Gastrocnemius medialis (tissue), 4 donors: ENCODE measurements around the gene RHOU.

Source experiments
- CTCF ChIP-seq, 5 experiments: fragments of 450-650 bp in 3 of 5; fragments of 200-600 bp in 2 of 5; sonication (generic) in 2 of 5; IDR thresholded peaks in 4 of 5; conservative IDR thresholded peaks in 1 of 5; 1 replicate in 4 of 5; 2 replicates in 1 of 5; pipeline ENCODE4 v1.5.1; 2016 to 2019; ENCODE audit warnings: antibody characterized with exemption in 5 of 5, mild to moderate bottlenecking in 3 of 5, moderate library complexity in 3 of 5
- POLR2A ChIP-seq, 2 donors: fragments of 450-650 bp; IDR thresholded peaks; one replicate each; pipeline ENCODE4 v1.6.1; 2017; ENCODE audit warnings: antibody characterized with exemption in 2 of 2, mild to moderate bottlenecking in 2 of 2, moderate library complexity in 2 of 2

DNA sequence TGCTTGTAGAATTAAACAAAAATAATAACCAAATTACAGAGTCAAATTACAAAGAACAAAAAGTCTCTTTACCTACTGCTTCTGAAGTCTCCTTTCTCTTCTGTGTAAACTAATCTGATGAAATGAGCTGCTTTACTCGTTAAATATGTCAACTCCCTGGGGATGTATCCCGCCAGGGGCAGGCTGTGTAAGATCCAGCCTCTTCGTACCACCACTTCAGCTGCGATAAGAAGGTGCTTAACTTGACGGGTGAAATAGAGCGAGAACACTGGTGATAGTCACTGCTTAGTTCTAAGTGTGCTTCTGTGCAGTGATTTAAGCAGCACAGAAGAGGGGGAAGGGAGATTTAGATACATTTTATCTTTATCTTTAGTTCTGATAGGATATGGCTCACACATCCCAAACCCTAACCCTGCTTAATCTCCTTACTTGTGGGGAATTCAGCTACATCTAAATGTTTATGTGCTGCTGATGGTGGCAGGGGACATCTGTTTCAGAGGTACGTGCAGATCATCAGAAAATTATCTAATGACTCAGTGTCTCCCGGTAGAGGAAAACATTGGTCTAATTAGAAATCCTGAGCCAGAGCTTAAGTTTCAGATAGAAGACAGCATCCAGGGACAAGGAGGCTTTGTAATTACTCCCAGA lies 46.0 kb downstream of the RHOU start:
- TF ChIP-seq CTCF (IDR thresholded peaks at IDR 0.05 in 4 of 5, conservative IDR thresholded peaks at IDR 0.05 in 1 of 5) (no peak), POLR2A (IDR thresholded peaks at IDR 0.05) (no peak)
